ENCODE results near the gene PI3.

DNA sequence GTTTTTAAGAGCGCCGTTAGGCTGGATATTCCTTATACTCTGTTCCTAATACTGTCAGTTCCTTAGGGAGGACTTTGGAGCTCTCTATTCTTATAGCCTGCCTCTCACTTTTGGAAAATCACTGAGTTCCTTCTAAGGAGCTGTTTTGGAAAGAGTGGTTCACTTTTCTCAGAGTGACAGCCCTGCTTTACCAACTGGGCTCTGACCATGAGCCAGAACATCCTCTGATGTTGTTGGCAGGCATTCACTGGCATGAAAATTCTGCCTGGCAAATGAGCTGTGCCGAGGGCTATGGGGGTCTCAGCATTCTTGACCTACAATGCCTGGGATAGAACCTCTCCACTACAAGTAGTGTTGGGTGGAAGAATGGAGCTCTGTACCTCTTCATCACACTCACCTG, 17.2 kb downstream of the PI3 start:
- TF ChIP-seq, protein P1, sequence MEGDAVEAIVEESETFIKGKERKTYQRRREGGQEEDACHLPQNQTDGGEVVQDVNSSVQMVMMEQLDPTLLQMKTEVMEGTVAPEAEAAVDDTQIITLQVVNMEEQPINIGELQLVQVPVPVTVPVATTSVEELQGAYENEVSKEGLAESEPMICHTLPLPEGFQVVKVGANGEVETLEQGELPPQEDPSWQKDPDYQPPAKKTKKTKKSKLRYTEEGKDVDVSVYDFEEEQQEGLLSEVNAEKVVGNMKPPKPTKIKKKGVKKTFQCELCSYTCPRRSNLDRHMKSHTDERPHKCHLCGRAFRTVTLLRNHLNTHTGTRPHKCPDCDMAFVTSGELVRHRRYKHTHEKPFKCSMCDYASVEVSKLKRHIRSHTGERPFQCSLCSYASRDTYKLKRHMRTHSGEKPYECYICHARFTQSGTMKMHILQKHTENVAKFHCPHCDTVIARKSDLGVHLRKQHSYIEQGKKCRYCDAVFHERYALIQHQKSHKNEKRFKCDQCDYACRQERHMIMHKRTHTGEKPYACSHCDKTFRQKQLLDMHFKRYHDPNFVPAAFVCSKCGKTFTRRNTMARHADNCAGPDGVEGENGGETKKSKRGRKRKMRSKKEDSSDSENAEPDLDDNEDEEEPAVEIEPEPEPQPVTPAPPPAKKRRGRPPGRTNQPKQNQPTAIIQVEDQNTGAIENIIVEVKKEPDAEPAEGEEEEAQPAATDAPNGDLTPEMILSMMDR (IDR thresholded peaks at IDR 0.05): no peak
- TF ChIP-seq EP300 (IDR thresholded peaks at IDR 0.05): no peak
- no peak for TF ChIP-seq POLR2A (IDR thresholded peaks at IDR 0.05)

Data from stomach (tissue), 4 donors.